Skin epidermis (tissue), 12 donors: Measurements from ENCODE around the gene GAB4.
"Not testable (repeated sequence)": the region's sequence is repeated elsewhere in the genome, so short reads cannot be mapped to it uniquely, and the experiment has no call there.

Experiments
- H3K27ac ChIP-seq, 21 experiments: fragments of 200-600 bp; sonication (generic) in 11 of 21; one replicate each; pipeline ENCODE4 v1.5.0; 2020; ENCODE audit warnings: mild to moderate bottlenecking in 3 of 21, inconsistent platforms in 2 of 21, moderate library complexity in 2 of 21
- H3K4me3 ChIP-seq, 7 experiments: fragments of 200-600 bp; sonication (generic) in 2 of 7; one replicate each; pipeline ENCODE4 v1.5.0; 2020; ENCODE audit warnings: inconsistent platforms in 2 of 7, mild to moderate bottlenecking in 2 of 7, moderate library complexity in 1 of 7

Gene GAB4

GRCh38 chr22:17007852-17008731 is at the start of gene GAB4:
TSS of gene GAB4 (minus strand) at chr22:17008222. CDS start at chr22:17008114, 108 bp downstream.
- no peak within 1 kb of the TSS for H3K27ac ChIP-seq

GRCh38 chr22:17056807-17057206 is 48.8 kb upstream of the GAB4 start:
- H3K27ac ChIP-seq, result no peak overlapping the region
- no peak overlapping the region for H3K4me3 ChIP-seq

More at GRCh38 chr22:17007852-17008731, at the start of gene GAB4:
- no peak within 1 kb of the TSS for H3K4me3 ChIP-seq

GRCh38 chr22:17056058-17056457 is 48.0 kb upstream of the GAB4 start:
- no peak overlapping the region for H3K4me3 ChIP-seq
- H3K27ac ChIP-seq, result no peak overlapping the region

GRCh38 chr22:17047656-17048055 is 39.6 kb upstream of the GAB4 start:
- H3K27ac ChIP-seq, result no peak overlapping the region
- H3K4me3 ChIP-seq, result no peak overlapping the region

GRCh38 chr22:17046566-17047348 is 38.7 kb upstream of the GAB4 start:
- Histone ChIP-seq H3K4me3 (no peak overlapping the region), H3K27ac (no peak overlapping the region)

GRCh38 chr22:17043521-17043920 is 35.5 kb upstream of the GAB4 start:
- H3K27ac ChIP-seq, result no peak overlapping the region
- no peak overlapping the region for H3K4me3 ChIP-seq

- Histone ChIP-seq H3K27ac (peak overlapping the region in 20 of 21 experiments; percentile 39 to 89 (median 80)), H3K4me3 (peak overlapping the region; percentile 26 to 59 (median 47))
Observed at GRCh38 chr22:17036842-17037711, 29.1 kb upstream of the GAB4 start.

GRCh38 chr22:17035976-17036841 is 28.2 kb upstream of the GAB4 start:
- Histone ChIP-seq H3K27ac (peak overlapping the region in 18 of 21 experiments; percentile 5 to 89 (median 75)), H3K4me3 (peak overlapping the region; percentile 25 to 59 (median 47))

GRCh38 chr22:17035246-17035645 is 27.2 kb upstream of the GAB4 start:
- no peak overlapping the region for H3K4me3 ChIP-seq
- peak overlapping the region in 2 of 21 experiments; percentile 17 to 73 for H3K27ac ChIP-seq

- H3K27ac ChIP-seq, H3K4me3 ChIP-seq: not testable (repeated sequence)
Observed at GRCh38 chr22:17034532-17034931, 26.5 kb upstream of the GAB4 start.

GRCh38 chr22:17032277-17032676 is 24.3 kb upstream of the GAB4 start:
- H3K27ac ChIP-seq, H3K4me3 ChIP-seq: not testable (repeated sequence)

GRCh38 chr22:17024380-17024779 is 16.4 kb upstream of the GAB4 start:
- H3K27ac ChIP-seq, H3K4me3 ChIP-seq: not testable (repeated sequence)

GRCh38 chr22:17015552-17015951 is 7.5 kb upstream of the GAB4 start:
- not testable (repeated sequence) for H3K27ac ChIP-seq, H3K4me3 ChIP-seq

- peak overlapping the region in 2 of 21 experiments; percentile 11 for H3K27ac ChIP-seq
Observed at GRCh38 chr22:17014101-17014440, 6.0 kb upstream of the GAB4 start.

GRCh38 chr22:17013396-17014100 is 5.5 kb upstream of the GAB4 start:
- H3K4me3 ChIP-seq, result no peak overlapping the region
- peak overlapping the region in 1 of 21 experiments; percentile 70 for H3K27ac ChIP-seq

More at GRCh38 chr22:17014101-17014440, 6.0 kb upstream of the GAB4 start:
- H3K4me3 ChIP-seq, result not testable (repeated sequence)

GRCh38 chr22:17012267-17012666 is 4.2 kb upstream of the GAB4 start:
- Histone ChIP-seq H3K27ac (peak overlapping the region in 1 of 21 experiments; percentile 70), H3K4me3 (no peak overlapping the region)

- no peak overlapping the region for H3K4me3 ChIP-seq
- no peak overlapping the region for H3K27ac ChIP-seq
Observed at GRCh38 chr22:17009640-17010291, 1.7 kb upstream of the GAB4 start.

- Histone ChIP-seq H3K27ac (no peak overlapping the region), H3K4me3 (no peak overlapping the region)
Observed at GRCh38 chr22:17007257-17007656, 765 bp downstream of the GAB4 start.
